Mammary epithelial cell (primary cell): Measurements from ENCODE around the gene HMGCLL1.

ENCODE experiments used
- CTCF ChIP-seq, 2 donors: IDR thresholded peaks in 1 of 2; conservative IDR thresholded peaks in 1 of 2; 2 replicates each; pipeline ENCODE4 v1.5.1; 2011 to 2012; ENCODE audit warnings: inconsistent platforms in 2 of 2, low read length in 2 of 2, mild to moderate bottlenecking in 2 of 2, control low read depth in 1 of 2, low read depth in 1 of 2; ENCODE audit not compliant: insufficient read depth in 1 of 2; ENCODE audit errors: extremely low read depth in 1 of 2
- EZH2 ChIP-seq: IDR thresholded peaks from 2 replicates; pipeline ENCODE4 v1.6.1; 2012; ENCODE audit warnings: low read length, inconsistent platforms, borderline replicate concordance

- TF ChIP-seq CTCF (conservative IDR thresholded peaks at IDR 0.05 in 1 of 2, IDR thresholded peaks at IDR 0.05 in 1 of 2; ENCODE audit: extremely low read depth in 1 of 2, insufficient read depth in 1 of 2, low read depth in 1 of 2, low read length in 2 of 2) (no peak), EZH2 (no peak)
Observed at GRCh38 chr6:55497694-55498093, 81.3 kb downstream of the HMGCLL1 start.
